Kasumi-1 (cell line): ENCODE data around the gene FLRT2.

Experiments
- DNase-seq, 2 experiments: peaks; one replicate each; lab custom pipeline; 2025; lab: John Stamatoyannopoulos, UW

FLRT2 gene

DNA sequence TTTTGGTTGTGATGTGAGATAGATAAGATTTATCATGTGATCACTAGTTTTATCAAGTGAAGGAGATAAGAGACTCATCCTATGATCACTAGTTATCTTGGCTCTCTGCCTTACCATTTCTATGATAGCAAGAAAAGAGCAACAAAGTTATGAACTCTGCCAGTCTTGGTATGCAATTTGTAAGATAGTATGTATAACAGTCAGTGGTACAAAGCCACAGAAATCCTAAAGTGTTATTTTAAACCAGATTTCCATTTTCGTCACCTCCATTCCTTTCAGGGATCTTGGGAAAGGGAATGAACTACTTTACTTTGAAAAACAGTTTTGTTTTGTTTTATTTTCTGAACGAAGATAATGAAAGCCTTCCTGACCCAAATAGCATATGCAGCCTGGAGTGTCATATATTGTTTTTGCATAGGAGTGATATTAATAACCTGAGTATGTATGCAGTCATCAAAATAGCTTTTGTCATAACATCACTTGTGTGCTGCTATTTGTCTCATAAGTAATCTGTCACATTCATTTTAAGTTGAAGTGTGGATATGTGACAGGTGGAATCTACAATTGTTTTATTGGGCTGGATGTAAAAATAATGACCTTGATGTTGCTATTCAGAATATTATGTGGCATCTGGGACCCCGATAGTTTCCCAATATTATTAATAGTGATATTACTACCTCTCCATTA lies 35.0 kb downstream of the FLRT2 start:
- no peak for DNase-seq

DNA sequence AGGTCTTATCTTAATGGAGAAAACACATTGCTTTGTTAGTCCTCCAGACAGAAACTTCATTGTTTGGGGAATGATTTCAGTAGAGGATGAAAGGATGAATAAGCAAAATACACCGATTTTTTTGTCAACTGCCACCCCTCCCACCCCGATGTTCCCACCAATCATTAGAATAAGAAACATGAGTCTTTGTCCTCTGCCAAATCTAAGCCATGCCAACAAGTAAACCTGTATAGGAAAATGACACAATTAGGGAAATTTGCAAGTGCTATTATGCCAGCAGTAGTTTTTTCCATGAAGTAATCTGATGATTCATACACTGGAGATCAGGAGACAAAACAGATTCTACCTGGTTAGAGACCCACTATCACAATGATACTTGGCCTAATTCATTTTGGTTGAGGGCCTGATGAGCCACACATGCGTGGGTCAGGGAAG lies 35.9 kb downstream of the FLRT2 start:
- DNase-seq, result no peak

DNA sequence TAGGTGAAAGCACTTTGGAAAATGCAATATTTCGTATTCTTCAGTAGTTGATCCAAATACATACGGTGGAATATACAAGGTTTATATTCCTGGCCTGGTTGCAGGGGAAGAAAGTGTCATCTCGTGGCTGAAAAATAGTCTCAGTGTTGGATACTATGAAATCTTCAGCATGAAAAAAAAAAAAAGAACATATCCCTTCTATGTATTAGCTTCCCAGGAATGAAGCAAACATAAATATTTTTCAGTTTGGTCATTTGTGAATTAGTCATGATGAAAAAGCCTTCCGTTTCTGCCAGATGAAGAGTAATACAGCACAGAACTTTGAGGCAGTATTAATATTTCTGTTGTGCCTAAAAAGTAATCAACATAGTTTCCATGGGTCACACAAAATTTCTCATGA lies 36.7 kb downstream of the FLRT2 start:
- DNase-seq, result no peak

DNA sequence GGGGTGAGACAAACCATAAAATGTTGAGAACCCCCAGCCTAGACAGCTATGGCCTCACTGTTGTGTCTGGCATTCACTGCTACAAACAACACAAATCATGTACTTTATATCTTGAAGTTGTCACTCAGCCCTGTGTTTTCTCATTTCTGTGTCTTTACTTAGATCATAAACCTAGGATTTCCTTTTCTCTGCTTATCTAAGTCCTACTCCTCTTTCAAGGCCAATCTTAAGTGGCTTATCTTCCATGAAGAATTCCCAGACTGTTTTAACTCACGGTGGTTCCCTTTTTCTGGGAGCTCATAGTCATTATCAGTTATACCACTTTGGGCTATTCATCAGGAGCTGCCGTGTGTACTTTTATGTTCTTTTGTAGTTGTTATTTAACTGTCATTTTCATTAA lies 42.1 kb downstream of the FLRT2 start:
- DNase-seq, result no peak

DNA sequence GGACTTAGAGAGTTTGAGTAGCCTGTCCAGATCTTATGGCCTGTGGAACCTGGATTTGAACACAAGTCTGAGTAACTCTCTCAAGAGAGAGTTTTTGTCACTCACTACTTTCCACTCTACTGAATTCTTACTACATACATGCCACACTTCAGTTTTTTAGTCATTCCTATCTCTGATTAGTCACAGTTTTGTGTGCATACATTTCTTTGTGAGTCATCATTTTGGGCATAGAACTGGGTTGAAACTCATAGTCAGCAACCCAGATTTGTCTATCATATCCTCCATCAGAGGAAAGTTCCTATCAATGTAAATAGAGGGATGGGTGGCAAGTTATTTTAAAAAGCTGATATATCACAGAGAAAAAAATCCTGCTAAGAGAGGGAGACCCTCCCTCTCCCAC lies 42.9 kb downstream of the FLRT2 start:
- no peak for DNase-seq

DNA sequence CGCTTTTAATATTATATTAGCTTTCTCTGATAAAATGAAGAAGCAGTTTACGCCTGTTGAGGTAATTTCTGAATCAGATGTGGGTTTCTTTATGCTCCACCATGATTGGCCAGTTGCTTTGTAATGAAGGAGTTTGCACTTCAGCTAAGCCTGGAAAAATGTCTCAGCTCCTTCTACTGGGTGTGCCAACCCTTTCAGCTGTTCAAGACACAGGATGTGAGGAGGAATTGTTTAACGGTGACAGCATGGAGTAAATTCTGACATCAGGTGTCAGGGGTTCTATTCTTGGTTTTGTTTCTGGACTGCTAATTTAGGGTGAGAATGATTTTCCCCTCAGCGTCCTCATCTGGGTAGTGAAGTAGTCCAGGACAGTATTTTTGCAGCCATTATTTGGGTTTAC lies 43.5 kb downstream of the FLRT2 start:
- no peak for DNase-seq

DNA sequence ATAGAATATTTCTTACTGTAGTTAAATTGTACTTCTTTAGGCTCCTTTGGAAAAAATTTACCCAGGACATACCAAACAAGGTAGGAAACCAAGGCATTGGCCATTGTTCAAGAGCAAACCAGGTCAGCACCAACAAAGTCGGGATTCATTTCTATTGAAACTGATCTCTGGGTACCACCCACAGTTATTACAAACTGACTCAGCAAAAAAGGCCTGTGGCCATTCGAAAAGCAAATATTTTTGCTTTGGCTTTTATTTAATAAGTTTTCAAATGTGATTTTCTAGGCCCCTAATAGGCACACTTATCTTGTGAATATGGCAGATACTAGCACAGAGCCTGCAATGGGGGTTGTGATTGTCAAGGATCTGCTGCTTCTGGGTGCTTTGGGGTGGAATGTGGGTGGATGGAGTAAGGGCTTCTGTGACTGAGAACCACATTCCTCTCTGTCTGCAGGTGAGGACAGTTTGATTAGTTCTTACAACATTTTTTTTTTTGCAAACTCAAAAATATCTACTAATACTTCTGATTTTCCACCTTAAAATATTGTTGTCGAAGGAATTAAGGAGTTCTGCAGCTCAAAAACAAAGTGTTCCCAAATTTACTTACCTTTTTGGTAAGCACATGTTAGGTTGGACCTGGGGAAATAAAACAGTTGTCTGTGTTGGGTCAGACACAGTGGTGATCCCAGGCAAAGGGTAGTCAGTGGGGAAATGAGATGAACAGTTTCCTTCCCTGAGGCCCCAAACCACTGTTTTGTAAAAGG lies 45.1 kb downstream of the FLRT2 start:
- no peak for DNase-seq

DNA sequence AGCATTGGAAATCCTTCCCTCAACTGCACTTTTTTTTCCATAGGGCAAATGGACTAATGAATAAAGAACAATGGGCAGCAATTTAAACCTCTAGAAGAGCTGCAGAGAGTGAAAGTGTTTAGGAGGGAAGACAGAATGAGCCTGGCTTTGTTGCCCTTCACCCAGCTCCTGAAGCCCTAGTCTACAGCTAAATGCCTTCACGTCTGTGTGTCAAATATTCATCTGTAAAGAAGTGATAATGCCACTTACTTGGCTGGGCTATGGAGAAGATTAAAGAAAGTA lies 45.6 kb downstream of the FLRT2 start:
- DNase-seq, result no peak

DNA sequence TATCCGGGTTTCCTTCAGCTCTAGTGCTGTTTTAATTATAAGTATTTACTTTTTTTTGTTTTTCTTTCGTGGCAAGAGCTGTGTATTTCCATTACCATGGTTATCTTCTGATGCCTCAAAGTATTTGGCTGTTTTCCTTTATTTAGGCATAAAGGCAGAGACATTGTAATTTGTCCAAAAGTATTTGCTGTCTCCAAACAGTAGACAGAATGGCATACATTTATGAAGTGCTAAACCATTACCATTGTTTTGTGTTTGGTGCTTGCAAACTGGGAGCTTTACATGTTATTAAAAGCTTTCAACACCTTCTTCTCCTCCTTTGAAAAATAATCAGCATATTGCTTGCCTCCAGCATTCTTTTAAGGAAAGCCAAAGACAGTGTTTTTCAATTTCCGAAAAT lies 46.3 kb downstream of the FLRT2 start:
- no peak for DNase-seq

DNA sequence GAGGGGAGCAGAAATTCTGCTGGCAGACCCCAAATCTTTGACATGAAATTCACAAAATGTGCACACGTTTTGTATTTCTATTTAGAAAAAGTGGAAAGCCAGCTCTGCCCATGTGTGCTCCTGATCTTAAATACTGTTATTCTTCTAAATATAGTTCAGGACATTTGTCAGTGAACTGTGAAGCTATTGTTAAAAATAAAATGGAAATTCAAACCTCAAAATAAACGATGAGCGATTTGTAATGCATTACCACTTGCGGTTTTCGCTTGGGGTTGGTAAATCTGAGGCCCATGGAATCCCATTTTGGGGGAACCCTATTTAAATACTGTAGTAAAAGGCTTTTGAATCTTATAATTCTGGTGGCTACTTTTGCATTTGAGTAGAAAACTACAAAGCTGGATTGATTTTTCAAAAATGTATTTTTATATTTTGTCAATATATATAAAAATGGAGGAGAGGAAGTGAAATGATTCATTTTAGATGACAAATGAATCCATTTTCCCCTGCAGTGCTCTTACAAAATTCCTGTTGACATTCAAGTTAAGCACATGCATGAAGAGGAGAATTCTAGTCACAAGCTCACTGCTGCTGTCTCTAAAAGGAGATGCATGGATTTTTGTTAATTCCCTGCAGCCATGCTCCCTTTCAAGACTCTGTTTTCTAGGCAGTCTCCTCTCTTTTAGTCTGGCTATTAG lies 47.1 kb downstream of the FLRT2 start:
- no peak for DNase-seq

DNA sequence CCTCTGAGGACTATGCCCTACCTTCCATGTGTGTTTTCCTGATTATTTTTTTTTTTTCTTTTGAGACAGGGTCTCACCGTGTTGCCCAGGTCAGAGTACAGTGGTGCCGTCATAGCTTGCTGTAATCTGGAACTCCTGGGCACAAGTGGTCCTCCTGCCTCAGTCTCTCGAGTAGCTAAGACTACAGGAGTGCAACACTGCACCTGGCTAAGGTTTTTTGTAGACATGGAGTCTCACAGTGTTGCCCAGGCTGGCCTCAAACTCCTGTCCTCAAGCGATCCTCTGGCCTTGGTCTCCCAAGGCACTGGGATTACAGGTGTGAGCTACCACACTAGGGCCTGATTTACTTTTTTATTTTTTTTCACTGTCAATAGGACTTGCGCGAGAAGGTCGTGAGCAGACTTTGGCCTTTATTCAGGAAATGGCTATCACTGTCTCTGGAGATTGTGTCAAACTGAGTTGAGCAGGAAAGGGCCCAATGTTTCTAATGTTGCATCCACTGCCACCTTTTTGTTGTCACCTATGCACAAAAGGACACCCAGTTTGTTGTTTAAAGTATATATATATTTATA lies 47.7 kb downstream of the FLRT2 start:
- DNase-seq, result no peak

DNA sequence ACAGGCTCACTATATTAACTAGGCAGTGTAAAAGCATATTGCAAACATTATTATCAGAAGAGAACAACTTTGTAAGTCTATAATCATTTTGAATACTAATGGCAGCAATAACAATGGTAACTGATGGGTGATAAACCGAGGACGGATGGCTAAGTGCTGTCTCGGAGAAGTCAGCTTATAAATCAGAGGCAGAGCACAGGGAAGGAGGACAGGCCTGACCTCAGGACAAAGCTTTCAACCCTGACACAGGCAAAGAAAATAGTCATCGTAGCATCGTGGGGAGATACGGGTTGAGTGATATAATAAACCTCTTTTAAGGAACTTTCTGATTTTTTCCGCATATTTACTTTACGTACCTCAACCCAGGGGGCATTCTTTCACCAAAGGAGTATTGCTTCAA lies 48.4 kb downstream of the FLRT2 start:
- no peak for DNase-seq

DNA sequence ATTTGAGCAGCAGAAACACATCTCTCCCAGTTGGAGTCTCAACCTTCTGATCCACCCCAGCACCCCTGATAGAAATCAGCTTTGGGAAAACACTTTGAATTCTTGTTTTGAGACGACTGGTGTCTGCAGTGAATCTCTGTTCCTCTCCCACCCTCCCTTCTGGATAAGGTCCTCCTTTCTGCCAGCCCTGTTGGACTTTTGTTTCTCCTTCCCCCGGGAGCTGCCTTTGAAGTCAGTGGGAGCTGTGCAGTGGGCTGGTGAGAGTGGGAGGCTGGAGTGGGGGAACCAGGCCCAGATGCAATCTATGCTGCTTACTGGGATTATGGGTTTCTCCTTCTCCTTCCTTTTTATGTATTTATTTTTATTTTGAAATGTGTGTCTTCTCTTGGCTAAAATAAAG lies 49.0 kb downstream of the FLRT2 start:
- no peak for DNase-seq

DNA sequence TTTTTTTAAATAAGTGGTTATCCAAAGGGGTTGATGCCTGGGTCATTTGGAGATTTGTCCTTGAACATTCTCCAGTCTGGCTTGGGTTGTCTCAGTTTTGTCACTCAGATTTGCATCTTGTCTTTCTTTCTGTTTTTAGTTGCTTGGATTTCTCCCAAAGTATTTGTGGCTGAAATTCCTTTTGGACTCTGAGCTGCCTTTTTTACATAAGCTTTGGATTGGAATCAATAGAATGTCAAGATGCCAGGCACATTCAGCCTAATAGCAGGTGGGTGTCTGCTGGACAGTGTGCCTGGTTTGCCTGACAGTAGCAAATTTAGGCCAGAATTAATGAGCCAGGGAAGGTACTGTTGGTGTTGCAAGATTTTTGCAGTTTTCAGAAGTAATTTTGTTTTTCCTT lies 50.0 kb downstream of the FLRT2 start:
- no peak for DNase-seq

DNA sequence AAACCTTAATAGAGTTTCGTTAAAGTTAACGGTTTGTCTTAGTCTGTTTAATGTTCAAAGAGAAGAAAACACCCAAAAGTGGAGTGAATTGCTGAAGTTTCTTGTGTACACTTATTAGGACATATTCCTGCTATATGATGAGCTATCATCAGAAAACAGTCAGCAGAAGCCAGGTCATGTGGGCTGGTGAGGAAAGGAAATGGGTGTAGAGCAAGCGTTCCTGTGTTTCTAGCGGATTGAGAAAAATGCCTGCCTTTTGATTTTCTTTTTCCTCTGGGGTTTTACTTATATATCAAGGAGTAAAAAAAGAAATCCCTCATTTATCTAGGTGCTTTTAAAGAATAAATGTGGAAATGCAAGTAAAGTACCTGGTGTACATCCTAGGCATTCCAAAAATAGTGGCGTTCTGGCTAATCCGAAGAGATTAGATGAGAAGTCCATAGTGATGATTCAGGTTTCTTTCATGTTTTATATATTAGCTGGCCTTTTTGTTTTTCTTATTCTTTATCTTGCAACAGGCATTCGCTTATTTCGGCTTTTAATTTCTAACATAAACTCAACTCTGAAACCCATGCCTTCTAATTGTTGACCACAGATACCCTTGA lies 50.7 kb downstream of the FLRT2 start:
- DNase-seq, result no peak

DNA sequence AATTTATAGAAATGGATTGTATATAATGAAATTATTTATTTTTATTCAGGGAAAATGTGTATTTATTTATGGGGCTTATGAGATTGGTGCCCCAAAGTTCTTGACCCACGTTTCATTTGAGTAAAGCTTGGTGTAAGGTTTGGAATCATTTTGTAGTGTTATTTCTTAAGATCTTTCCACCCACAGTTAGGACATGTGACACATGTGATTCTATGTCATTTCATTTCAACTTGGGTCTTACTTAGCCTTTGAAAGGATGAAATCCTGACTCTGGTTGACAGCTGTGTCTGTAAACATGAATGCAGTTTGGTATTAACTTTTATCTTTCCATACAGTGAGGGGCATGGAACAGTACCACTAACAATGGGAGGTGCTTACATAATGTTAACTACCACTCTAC lies 51.7 kb downstream of the FLRT2 start:
- no peak for DNase-seq

DNA sequence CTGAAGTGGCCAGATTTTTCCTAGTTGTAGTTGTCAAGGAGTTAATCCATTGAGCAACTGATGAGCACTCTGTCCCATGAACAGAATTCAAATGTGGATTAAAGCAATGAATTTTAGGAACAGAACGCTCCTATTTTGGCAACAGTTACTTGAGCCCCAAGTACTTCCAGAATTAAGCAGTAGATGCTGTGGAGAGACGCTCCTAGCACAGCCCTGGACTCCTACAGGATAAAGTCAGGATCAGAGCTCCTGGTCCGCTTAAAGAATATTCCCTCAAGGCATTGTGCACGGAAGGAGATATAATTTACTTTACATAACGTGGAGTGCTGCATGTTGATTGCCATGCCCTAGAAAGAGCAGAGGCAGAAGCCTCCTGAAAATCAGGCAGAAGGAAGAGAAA lies 53.4 kb downstream of the FLRT2 start:
- DNase-seq, result no peak

DNA sequence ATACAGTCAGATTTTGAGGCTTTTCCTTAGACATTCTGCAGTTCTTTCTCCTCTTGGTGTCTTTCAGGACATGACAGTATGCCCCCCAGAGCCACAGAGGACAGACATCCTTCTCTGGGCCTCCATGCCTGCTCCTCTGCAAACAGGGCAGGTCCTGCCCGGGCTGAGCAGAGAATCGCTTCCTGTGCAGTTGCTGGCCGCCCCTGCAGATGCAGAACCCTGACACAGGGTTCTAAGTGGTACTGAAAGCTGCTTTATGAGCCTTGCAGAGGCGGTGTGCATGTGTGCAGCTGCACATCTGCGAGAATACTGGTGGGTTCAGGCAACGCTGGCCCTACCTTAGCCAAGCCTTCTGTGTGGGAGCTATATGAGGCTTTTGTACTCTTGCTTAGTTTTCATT lies 54.5 kb downstream of the FLRT2 start:
- no peak for DNase-seq

DNA sequence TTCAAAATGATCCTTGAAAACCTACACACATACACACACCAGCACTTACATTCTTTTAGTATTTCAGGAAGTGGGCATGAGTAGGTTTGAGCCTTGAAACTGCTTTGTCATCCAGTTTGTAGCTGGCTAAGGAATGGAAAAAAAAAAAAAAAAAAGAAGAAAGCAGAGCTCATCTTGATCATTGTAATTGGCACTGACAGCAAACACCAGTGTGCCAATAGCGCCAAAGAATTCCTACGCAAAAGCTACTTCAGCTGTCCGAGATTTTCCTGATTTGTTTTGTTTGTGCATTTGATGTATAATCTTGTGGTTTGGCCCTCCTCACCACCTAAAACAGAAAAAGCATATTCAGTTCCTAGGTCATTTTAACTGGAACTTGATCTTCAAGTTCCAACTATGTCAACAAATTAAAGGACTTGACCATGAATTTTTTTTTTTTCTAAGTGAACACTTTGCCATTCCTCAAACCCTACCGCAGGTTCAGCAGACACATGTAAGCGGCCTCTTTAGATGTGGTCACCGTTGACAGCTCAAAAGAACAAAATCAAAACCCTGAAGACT lies 57.3 kb downstream of the FLRT2 start:
- peak; percentile 28 to 51 for DNase-seq

DNA sequence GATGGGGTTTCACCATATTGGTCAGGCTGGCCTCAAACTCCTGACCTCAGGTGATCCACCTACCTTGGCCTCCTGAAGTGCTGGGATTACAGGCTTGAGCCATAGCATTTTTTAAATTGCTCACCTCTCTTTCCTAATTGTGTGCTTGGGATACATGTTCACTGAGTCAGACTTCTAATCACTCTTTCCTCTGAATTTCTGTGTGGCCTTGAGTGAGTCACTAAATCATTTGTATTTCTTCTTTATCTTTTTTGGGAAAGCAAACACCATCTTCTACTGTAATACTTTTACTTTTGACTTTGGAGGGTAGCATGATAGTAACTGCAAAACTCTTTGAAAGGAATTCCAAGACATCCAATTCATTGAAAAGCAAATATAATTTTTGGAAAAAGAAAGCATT lies 60.8 kb downstream of the FLRT2 start:
- no peak for DNase-seq

DNA sequence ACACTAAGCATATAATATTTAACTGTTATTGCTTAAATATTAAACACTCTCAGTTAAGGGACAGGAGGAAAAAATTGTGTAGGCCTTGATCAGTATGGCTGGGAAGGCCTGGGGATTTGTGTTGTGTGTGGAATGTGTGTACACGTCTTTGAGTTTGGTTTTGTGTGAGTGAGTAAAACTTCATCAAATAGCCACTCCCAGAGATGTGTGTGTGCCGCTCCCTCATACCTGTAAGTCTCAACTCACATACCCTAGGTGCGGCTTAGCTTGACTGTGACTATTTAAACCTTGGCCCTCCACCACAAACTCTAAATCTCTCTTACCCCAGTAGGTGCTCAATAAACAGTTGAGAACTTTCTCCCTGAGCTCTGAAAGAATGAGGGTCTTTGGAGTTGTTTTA lies 64.3 kb downstream of the FLRT2 start:
- no peak for DNase-seq

DNA sequence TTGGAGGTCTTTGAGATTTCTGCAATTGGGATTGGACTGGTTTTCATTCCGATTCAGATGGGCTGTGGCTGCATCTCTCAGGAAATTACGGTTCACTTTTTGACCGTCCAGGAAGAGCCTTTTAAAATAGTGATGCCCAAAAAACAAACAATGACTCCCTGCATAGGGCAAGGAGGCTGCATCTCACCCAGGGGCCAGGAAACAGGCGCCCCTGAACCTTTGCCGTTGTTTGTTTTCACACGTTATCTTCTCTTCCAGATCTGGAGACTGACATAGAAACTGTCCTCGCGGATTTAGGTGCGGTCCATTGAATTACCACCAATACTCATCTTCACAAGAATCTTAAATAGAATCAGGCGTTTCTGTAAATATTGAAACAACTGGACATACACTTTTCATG lies 66.0 kb downstream of the FLRT2 start:
- DNase-seq, result no peak
